Stimulated activated CD8-positive, alpha-beta memory T cell treated with anti-CD3 and anti-CD28 coated beads, Interleukin-4, amount 100 ng/mL, for 24 hours (primary cell): Measurements from ENCODE around the gene BAD.

Experiments used
- DNase-seq: peaks from one replicate; pipeline ENCODE4 v3.0.0-alpha.2; 2020; ENCODE audit warnings: low read depth

BAD gene

GRCh38 chr11:64243236-64243854 lies 41.1 kb downstream of the BAD start:
- no peak for DNase-seq

- DNase-seq = peak; percentile 15
Measured at GRCh38 chr11:64241491-64242374, 42.7 kb downstream of the BAD start.

- DNase-seq = peak; percentile 99
Measured at GRCh38 chr11:64241241-64241490, 43.3 kb downstream of the BAD start.

- DNase-seq = peak; percentile 96
Measured at GRCh38 chr11:64240435-64241240, 43.8 kb downstream of the BAD start, which contains the start of gene FKBP2. Gene FKBP2, plus strand, starts transcription at chr11:64241095. Its CDS starts 1,293 bp downstream, at chr11:64242388.

GRCh38 chr11:64239662-64240434 lies 44.6 kb downstream of the BAD start:
- DNase-seq = no peak

GRCh38 chr11:64238999-64239398 lies 45.5 kb downstream of the BAD start:
- no peak for DNase-seq

- DNase-seq = no peak
Measured at GRCh38 chr11:64238076-64238475, 46.4 kb downstream of the BAD start.

GRCh38 chr11:64237484-64237951 lies 46.9 kb downstream of the BAD start:
- no peak for DNase-seq

- DNase-seq = no peak
Measured at GRCh38 chr11:64235437-64236161, 48.9 kb downstream of the BAD start.

- peak; percentile 35 for DNase-seq
Measured at GRCh38 chr11:64234647-64235379, 49.7 kb downstream of the BAD start.

- DNase-seq = peak; percentile 47
Measured at GRCh38 chr11:64233913-64234586, 50.4 kb downstream of the BAD start, which contains the start of gene VEGFB. Gene VEGFB, plus strand, starts transcription at chr11:64234584. Its CDS starts 250 bp downstream, at chr11:64234834.

GRCh38 chr11:64232967-64233315 lies 51.5 kb downstream of the BAD start:
- no peak for DNase-seq

GRCh38 chr11:64232182-64232966 lies 52.1 kb downstream of the BAD start:
- no peak for DNase-seq

GRCh38 chr11:64231546-64231945 lies 52.9 kb downstream of the BAD start:
- no peak for DNase-seq

GRCh38 chr11:64230985-64231365 lies 53.5 kb downstream of the BAD start:
- no peak for DNase-seq

GRCh38 chr11:64230171-64230984 lies 54.1 kb downstream of the BAD start, which contains the start of gene DNAJC4:
Gene DNAJC4, plus strand, starts transcription at chr11:64230548. Its CDS starts 307 bp downstream, at chr11:64230855.
- peak; percentile 79 for DNase-seq

GRCh38 chr11:64229744-64230170 lies 54.7 kb downstream of the BAD start:
- no peak for DNase-seq
